SK-N-SH (cell line): ENCODE data around the gene NME9.

ENCODE experiments used
- CTCF ChIP-seq: fragments of 200-600 bp; sonication (generic); IDR thresholded peaks from 2 replicates; pipeline ENCODE4 v1.6.1; 2017; ENCODE audit warnings: antibody characterized with exemption, mild to moderate bottlenecking, moderate library complexity
- EP300 ChIP-seq, 2 experiments: IDR thresholded peaks; 2 replicates each; pipeline versions ENCODE4 v1.4.0 to v1.6.1; 2012; ENCODE audit warnings: borderline replicate concordance in 1 of 2, low read depth in 1 of 2, low read length in 1 of 2

GRCh38 chr3:138267083-138267482 is 62.6 kb downstream of the NME9 start:
- no peak for TF ChIP-seq CTCF
- TF ChIP-seq EP300 (IDR thresholded peaks at IDR 0.05; ENCODE audit: borderline replicate concordance in 1 of 2, low read depth in 1 of 2, low read length in 1 of 2): no peak
